Liver (tissue), 9 donors: ENCODE measurements around the gene EPSTI1. TPM values are rescaled to one million over a fixed set of nuclear protein-coding genes. Genes with fewer than 3 reads are reported as not detected.

Experiments
- DNase-seq: peaks from one replicate; pipeline ENCODE4 v3.0.0-alpha.2; 2017; ENCODE audit warnings: low spot score
- H3K27ac ChIP-seq, 2 donors: one replicate each; pipeline ENCODE4 v1.7.0; 2013; ENCODE audit warnings: inconsistent platforms in 2 of 2, low read length in 2 of 2, control low read depth in 1 of 2, low read depth in 1 of 2, mild to moderate bottlenecking in 1 of 2
- H3K27me3 ChIP-seq, 4 donors: one replicate each; pipeline versions ENCODE4 v1.6.1 to v1.7.0; 2013; ENCODE audit warnings: low read length in 3 of 4, inconsistent platforms in 1 of 4, mild to moderate bottlenecking in 1 of 4, moderate library complexity in 1 of 4; ENCODE audit not compliant: control insufficient read depth in 4 of 4, insufficient read depth in 4 of 4
- H3K36me3 ChIP-seq, 4 donors: one replicate each; pipeline versions ENCODE4 v1.6.1 to v1.7.0; 2013; ENCODE audit warnings: low read length in 3 of 4, mild to moderate bottlenecking in 3 of 4, low read depth in 1 of 4, moderate library complexity in 1 of 4; ENCODE audit not compliant: control insufficient read depth in 4 of 4, insufficient read depth in 3 of 4
- H3K4me1 ChIP-seq, 4 donors: one replicate each; pipeline versions ENCODE4 v1.6.1 to v1.7.0; 2013; ENCODE audit warnings: low read length in 3 of 4, mild to moderate bottlenecking in 3 of 4, moderate library complexity in 1 of 4; ENCODE audit not compliant: control insufficient read depth in 4 of 4, insufficient read depth in 4 of 4
- H3K4me3 ChIP-seq, 3 donors: one replicate each; pipeline versions ENCODE4 v1.6.1 to v1.7.0; 2013; ENCODE audit warnings: low read length in 3 of 3, control low read depth in 1 of 3, low read depth in 1 of 3, mild to moderate bottlenecking in 1 of 3
- H3K9ac ChIP-seq, 2 donors: one replicate each; pipeline ENCODE4 v1.7.0; 2013; ENCODE audit warnings: low read length in 2 of 2, mild to moderate bottlenecking in 2 of 2, moderate library complexity in 2 of 2, control low read depth in 1 of 2, low read depth in 1 of 2
- H3K9me3 ChIP-seq, 4 donors: one replicate each; pipeline versions ENCODE4 v1.6.1 to v1.7.0; 2013; ENCODE audit warnings: low read length in 3 of 4; ENCODE audit not compliant: control insufficient read depth in 4 of 4
- EGR1 ChIP-seq, 2 donors: IDR thresholded peaks; 2 replicates each; pipeline ENCODE4 v1.6.1; 2016 to 2018; ENCODE audit warnings: antibody characterized with exemption in 2 of 2, low read depth in 2 of 2
- FOXA1 ChIP-seq: IDR thresholded peaks from 2 replicates; pipeline ENCODE4 v1.6.1; 2016; ENCODE audit warnings: antibody characterized with exemption
- FOXA2 ChIP-seq: IDR thresholded peaks from 2 replicates; pipeline ENCODE4 v1.6.1; 2016; ENCODE audit warnings: antibody characterized with exemption
- GABPA ChIP-seq, 2 donors: IDR thresholded peaks in 1 of 2; conservative IDR thresholded peaks in 1 of 2; 2 replicates each; pipeline ENCODE4 v1.6.1; 2016; ENCODE audit warnings: antibody characterized with exemption in 2 of 2, mild to moderate bottlenecking in 1 of 2, moderate library complexity in 1 of 2
- HNF4A ChIP-seq, 2 donors: conservative IDR thresholded peaks; 2 replicates each; pipeline ENCODE4 v1.6.1; 2016; ENCODE audit warnings: antibody characterized with exemption in 2 of 2, mild to moderate bottlenecking in 2 of 2
- HNF4G ChIP-seq: IDR thresholded peaks from 2 replicates; pipeline ENCODE4 v1.6.1; 2016; ENCODE audit warnings: antibody characterized with exemption
- JUND ChIP-seq, 2 donors: IDR thresholded peaks; 2 replicates each; pipeline ENCODE4 v1.6.1; 2016; ENCODE audit warnings: antibody characterized with exemption in 2 of 2
- RXRA ChIP-seq, 2 donors: IDR thresholded peaks; 2 replicates each; pipeline ENCODE4 v1.6.1; 2017 to 2018; ENCODE audit warnings: antibody characterized with exemption in 2 of 2, mild to moderate bottlenecking in 1 of 2
- SP1 ChIP-seq: IDR thresholded peaks from 2 replicates; pipeline ENCODE4 v1.6.1; 2018; ENCODE audit warnings: antibody characterized with exemption, mild to moderate bottlenecking
- YY1 ChIP-seq: IDR thresholded peaks from 2 replicates; pipeline ENCODE4 v1.6.1; 2016; ENCODE audit warnings: antibody characterized with exemption, mild to moderate bottlenecking
- WGBS: extraction: QIAGEN DNeasy Blood & Tissue Kit; methylation state at CpG from one replicate; pipeline ENCODE4 v1.1.7; 2013; 5-methylcytosine and 5-hydroxymethylcytosine counted together
- polyA plus RNA-seq, 2 donors: library from polyadenylated mRNA; stranded (reverse) in 1 of 2; unstranded in 1 of 2; fragments of 200-250 nt in 1 of 2; fragments of >200 nt in 1 of 2; fragmentation: Nextera tagmentation in 1 of 2; extraction: Ambion mirVana in 1 of 2; gene quantifications; one replicate each; pipeline versions ENCODE4 v1.2.1 to v1.2.3, GENCODE V29; 2013 to 2015
- total RNA-seq, 2 donors: library from RNA; depleted of rRNA; stranded (reverse); fragments of >200 nt; gene quantifications; one replicate each; pipeline ENCODE4 v1.2.3, GENCODE V29; 2014
- TF ChIP-seq, protein P1 (sequence below): IDR thresholded peaks from 2 replicates; pipeline ENCODE4 v1.6.1; 2016; ENCODE audit warnings: antibody characterized with exemption, mild to moderate bottlenecking
- TF ChIP-seq, protein P2 (sequence below): IDR thresholded peaks from 2 replicates; pipeline ENCODE4 v1.6.1; 2016; ENCODE audit warnings: antibody characterized with exemption
- TF ChIP-seq, protein P3 (sequence below): IDR thresholded peaks from 2 replicates; pipeline ENCODE4 v1.6.1; 2016; ENCODE audit warnings: antibody characterized with exemption
- TF ChIP-seq, protein P4 (sequence below): IDR thresholded peaks from 2 replicates; pipeline ENCODE4 v1.6.1; 2016; ENCODE audit warnings: antibody characterized with exemption
- TF ChIP-seq, protein P5 (sequence below): fragments of 150-350 bp; IDR thresholded peaks from 2 replicates; pipeline ENCODE4 v1.5.1; 2017; ENCODE audit warnings: improper control_type of control experiment, low read depth, low read length; ENCODE audit not compliant: missing input control
- donor health status: healthy.
- donor health status: healthy.
- donor health status: healthy.
- donor health status: healthy.
- donor health status: healthy.

Gene EPSTI1
- total and polyA plus RNA-seq, 4 donors, result 2.1 to 20.3 (median 4.2) TPM

DNA sequence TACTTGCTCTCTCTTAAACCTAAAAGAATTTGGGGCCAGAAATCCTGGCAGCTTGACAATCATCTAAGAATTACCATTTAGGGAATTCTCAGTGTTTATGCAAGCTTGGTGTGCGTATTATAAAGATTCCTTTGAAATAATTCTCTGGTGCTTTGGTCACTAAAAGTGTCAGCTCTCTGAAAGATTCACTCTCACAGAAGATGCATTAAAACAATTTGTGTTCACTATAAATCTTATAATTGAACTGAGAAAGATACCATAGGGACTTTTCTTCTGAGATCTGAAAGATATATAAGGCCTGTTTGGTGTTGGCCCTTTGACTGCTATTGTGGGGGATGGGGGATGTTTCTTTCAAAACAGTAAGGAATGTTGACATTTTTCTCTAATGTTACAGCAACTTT lies 27.3 kb downstream of the EPSTI1 start (continued):
- TF ChIP-seq, protein P1, sequence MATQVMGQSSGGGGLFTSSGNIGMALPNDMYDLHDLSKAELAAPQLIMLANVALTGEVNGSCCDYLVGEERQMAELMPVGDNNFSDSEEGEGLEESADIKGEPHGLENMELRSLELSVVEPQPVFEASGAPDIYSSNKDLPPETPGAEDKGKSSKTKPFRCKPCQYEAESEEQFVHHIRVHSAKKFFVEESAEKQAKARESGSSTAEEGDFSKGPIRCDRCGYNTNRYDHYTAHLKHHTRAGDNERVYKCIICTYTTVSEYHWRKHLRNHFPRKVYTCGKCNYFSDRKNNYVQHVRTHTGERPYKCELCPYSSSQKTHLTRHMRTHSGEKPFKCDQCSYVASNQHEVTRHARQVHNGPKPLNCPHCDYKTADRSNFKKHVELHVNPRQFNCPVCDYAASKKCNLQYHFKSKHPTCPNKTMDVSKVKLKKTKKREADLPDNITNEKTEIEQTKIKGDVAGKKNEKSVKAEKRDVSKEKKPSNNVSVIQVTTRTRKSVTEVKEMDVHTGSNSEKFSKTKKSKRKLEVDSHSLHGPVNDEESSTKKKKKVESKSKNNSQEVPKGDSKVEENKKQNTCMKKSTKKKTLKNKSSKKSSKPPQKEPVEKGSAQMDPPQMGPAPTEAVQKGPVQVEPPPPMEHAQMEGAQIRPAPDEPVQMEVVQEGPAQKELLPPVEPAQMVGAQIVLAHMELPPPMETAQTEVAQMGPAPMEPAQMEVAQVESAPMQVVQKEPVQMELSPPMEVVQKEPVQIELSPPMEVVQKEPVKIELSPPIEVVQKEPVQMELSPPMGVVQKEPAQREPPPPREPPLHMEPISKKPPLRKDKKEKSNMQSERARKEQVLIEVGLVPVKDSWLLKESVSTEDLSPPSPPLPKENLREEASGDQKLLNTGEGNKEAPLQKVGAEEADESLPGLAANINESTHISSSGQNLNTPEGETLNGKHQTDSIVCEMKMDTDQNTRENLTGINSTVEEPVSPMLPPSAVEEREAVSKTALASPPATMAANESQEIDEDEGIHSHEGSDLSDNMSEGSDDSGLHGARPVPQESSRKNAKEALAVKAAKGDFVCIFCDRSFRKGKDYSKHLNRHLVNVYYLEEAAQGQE, result no peak
- no peak for TF ChIP-seq EGR1 (IDR thresholded peaks at IDR 0.05; ENCODE audit: low read depth in 2 of 2)
- TF ChIP-seq, protein P2, sequence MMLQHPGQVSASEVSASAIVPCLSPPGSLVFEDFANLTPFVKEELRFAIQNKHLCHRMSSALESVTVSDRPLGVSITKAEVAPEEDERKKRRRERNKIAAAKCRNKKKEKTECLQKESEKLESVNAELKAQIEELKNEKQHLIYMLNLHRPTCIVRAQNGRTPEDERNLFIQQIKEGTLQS, result no peak
- no peak for TF ChIP-seq FOXA2
- TF ChIP-seq HNF4G, result no peak
- TF ChIP-seq SP1, result no peak
- no peak for TF ChIP-seq JUND (IDR thresholded peaks at IDR 0.05)
- TF ChIP-seq RXRA (IDR thresholded peaks at IDR 0.05), result no peak

DNA sequence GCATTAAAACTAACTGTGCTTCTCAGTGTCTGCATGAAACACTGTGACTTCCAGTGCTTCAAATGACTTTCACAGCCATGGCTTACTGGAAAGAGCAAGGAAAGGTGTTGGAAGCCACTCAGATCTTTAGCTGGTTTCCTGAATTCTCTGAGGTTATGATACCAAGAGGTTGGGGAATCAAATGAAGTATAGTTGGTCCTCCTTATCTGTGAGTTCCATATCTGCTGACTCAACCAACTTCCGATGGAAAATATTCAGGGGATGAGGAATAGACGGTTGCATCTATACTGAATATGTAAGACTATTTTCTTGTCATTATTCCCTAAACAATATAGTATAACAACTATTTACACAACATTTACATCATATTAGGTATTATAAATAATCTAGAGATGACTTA lies 32.4 kb downstream of the EPSTI1 start:
- Histone ChIP-seq H3K9ac (no peak overlapping the region), H3K36me3 (peaks cover 2 to 21% (median 9%) of the 10 kb centered on the region in 4 donors), H3K4me3 (no peak overlapping the region), H3K27me3 (no peaks in the 10 kb centered on the region), H3K27ac (no peak overlapping the region), H3K9me3 (no peaks in the 10 kb centered on the region), H3K4me1 (no peaks in the 10 kb centered on the region)
- DNase-seq, result no peak
- 86% methylated on average over 2 of the region's 2 CpGs for WGBS
- TF ChIP-seq, protein P3, sequence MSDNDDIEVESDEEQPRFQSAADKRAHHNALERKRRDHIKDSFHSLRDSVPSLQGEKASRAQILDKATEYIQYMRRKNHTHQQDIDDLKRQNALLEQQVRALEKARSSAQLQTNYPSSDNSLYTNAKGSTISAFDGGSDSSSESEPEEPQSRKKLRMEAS, result no peak
- no peak for TF ChIP-seq YY1
- TF ChIP-seq, protein P4, sequence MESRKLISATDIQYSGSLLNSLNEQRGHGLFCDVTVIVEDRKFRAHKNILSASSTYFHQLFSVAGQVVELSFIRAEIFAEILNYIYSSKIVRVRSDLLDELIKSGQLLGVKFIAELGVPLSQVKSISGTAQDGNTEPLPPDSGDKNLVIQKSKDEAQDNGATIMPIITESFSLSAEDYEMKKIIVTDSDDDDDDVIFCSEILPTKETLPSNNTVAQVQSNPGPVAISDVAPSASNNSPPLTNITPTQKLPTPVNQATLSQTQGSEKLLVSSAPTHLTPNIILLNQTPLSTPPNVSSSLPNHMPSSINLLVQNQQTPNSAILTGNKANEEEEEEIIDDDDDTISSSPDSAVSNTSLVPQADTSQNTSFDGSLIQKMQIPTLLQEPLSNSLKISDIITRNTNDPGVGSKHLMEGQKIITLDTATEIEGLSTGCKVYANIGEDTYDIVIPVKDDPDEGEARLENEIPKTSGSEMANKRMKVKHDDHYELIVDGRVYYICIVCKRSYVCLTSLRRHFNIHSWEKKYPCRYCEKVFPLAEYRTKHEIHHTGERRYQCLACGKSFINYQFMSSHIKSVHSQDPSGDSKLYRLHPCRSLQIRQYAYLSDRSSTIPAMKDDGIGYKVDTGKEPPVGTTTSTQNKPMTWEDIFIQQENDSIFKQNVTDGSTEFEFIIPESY, result no peak
- no peak for TF ChIP-seq GABPA (IDR thresholded peaks at IDR 0.05 in 1 of 2, conservative IDR thresholded peaks at IDR 0.05 in 1 of 2)
- TF ChIP-seq RXRA (IDR thresholded peaks at IDR 0.05), result no peak
- no peak for TF ChIP-seq HNF4A (conservative IDR thresholded peaks at IDR 0.05)
- TF ChIP-seq, protein P5, sequence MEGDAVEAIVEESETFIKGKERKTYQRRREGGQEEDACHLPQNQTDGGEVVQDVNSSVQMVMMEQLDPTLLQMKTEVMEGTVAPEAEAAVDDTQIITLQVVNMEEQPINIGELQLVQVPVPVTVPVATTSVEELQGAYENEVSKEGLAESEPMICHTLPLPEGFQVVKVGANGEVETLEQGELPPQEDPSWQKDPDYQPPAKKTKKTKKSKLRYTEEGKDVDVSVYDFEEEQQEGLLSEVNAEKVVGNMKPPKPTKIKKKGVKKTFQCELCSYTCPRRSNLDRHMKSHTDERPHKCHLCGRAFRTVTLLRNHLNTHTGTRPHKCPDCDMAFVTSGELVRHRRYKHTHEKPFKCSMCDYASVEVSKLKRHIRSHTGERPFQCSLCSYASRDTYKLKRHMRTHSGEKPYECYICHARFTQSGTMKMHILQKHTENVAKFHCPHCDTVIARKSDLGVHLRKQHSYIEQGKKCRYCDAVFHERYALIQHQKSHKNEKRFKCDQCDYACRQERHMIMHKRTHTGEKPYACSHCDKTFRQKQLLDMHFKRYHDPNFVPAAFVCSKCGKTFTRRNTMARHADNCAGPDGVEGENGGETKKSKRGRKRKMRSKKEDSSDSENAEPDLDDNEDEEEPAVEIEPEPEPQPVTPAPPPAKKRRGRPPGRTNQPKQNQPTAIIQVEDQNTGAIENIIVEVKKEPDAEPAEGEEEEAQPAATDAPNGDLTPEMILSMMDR, result no peak
- TF ChIP-seq SP1, result no peak
- TF ChIP-seq FOXA1, result no peak
- TF ChIP-seq, protein P2, result no peak
